ENCODE results near the gene RPL13. TPM values are rescaled to one million over a fixed set of nuclear protein-coding genes. Genes with fewer than 3 reads are reported as not detected.

Gene RPL13
- total and polyA plus RNA-seq, 4 donors: 699 to 2,663 (median 1,571) TPM

- TF ChIP-seq, protein P1, sequence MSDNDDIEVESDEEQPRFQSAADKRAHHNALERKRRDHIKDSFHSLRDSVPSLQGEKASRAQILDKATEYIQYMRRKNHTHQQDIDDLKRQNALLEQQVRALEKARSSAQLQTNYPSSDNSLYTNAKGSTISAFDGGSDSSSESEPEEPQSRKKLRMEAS (IDR thresholded peaks at IDR 0.05): no peak
- TF ChIP-seq SP1 (IDR thresholded peaks at IDR 0.05) (no peak), FOXA1 (IDR thresholded peaks at IDR 0.05) (no peak), HNF4G (IDR thresholded peaks at IDR 0.05) (no peak), YY1 (IDR thresholded peaks at IDR 0.05) (no peak), ZBTB33 (IDR thresholded peaks at IDR 0.05) (no peak), FOXA2 (IDR thresholded peaks at IDR 0.05) (no peak), REST (IDR thresholded peaks at IDR 0.05) (no peak), TAF1 (conservative IDR thresholded peaks at IDR 0.05) (no peak), EGR1 (IDR thresholded peaks at IDR 0.05; ENCODE audit: low read depth in 2 of 2) (no peak), GABPA (IDR thresholded peaks at IDR 0.05 in 1 of 2, conservative IDR thresholded peaks at IDR 0.05 in 1 of 2) (no peak), RXRA (IDR thresholded peaks at IDR 0.05) (no peak), JUND (IDR thresholded peaks at IDR 0.05) (no peak), HNF4A (conservative IDR thresholded peaks at IDR 0.05) (no peak), RAD21 (IDR thresholded peaks at IDR 0.05) (no peak), NR2F2 (IDR thresholded peaks at IDR 0.05) (no peak)
- TF ChIP-seq, protein P2, sequence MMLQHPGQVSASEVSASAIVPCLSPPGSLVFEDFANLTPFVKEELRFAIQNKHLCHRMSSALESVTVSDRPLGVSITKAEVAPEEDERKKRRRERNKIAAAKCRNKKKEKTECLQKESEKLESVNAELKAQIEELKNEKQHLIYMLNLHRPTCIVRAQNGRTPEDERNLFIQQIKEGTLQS (IDR thresholded peaks at IDR 0.05): no peak
- TF ChIP-seq, protein P3, sequence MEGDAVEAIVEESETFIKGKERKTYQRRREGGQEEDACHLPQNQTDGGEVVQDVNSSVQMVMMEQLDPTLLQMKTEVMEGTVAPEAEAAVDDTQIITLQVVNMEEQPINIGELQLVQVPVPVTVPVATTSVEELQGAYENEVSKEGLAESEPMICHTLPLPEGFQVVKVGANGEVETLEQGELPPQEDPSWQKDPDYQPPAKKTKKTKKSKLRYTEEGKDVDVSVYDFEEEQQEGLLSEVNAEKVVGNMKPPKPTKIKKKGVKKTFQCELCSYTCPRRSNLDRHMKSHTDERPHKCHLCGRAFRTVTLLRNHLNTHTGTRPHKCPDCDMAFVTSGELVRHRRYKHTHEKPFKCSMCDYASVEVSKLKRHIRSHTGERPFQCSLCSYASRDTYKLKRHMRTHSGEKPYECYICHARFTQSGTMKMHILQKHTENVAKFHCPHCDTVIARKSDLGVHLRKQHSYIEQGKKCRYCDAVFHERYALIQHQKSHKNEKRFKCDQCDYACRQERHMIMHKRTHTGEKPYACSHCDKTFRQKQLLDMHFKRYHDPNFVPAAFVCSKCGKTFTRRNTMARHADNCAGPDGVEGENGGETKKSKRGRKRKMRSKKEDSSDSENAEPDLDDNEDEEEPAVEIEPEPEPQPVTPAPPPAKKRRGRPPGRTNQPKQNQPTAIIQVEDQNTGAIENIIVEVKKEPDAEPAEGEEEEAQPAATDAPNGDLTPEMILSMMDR (IDR thresholded peaks at IDR 0.05; ENCODE audit: low read depth, low read length, missing input control): no peak
- H3K36me3 ChIP-seq (ENCODE audit: control insufficient read depth in 4 of 4, insufficient read depth in 3 of 4, low read depth in 1 of 4, low read length in 3 of 4): peaks cover 7 to 53% (median 21%) of the 10 kb centered on the region in 4 donors
Measured at GRCh38 chr16:89554343-89554742, 6.1 kb upstream of the RPL13 start.

More at GRCh38 chr16:89554343-89554742, 6.1 kb upstream of the RPL13 start:
- peaks cover 4 to 8% (median 6%) of the 10 kb centered on the region in 4 donors for H3K4me1 ChIP-seq (ENCODE audit: control insufficient read depth in 4 of 4, insufficient read depth in 4 of 4, low read length in 3 of 4)
- no peak overlapping the region for H3K9ac ChIP-seq (ENCODE audit: low read depth in 1 of 2, low read length in 2 of 2)
- H3K27ac ChIP-seq (ENCODE audit: low read depth in 1 of 2, low read length in 2 of 2): no peak overlapping the region
- 97% methylated on average over 12 of the region's 12 CpGs for WGBS
- DNase-seq (ENCODE audit: low spot score): no peak
- no peaks in the 10 kb centered on the region for H3K9me3 ChIP-seq (ENCODE audit: control insufficient read depth in 4 of 4, low read length in 3 of 4)
- no peaks in the 10 kb centered on the region for H3K27me3 ChIP-seq (ENCODE audit: control insufficient read depth in 4 of 4, insufficient read depth in 4 of 4, low read length in 3 of 4)
- H3K4me3 ChIP-seq (ENCODE audit: low read depth in 1 of 3, low read length in 3 of 3): no peak overlapping the region
